Tibial nerve (tissue), 4 donors: ENCODE results near the gene CALB2. TPM values are rescaled to one million over a fixed set of nuclear protein-coding genes. Genes with fewer than 3 reads are reported as not detected.

Experiments used
- DNase-seq, 2 donors: peaks; one replicate each; pipeline ENCODE4 v3.0.0-alpha.2; 2019; ENCODE audit warnings: low spot score in 2 of 2
- H3K27ac ChIP-seq, 4 donors: fragments of 200-600 bp; sonication (generic) in 3 of 4; one replicate each; pipeline ENCODE4 v1.5.1; 2017 to 2019; ENCODE audit warnings: mild to moderate bottlenecking in 1 of 4
- H3K27me3 ChIP-seq, 2 donors: fragments of 200-600 bp; sonication (generic) in 1 of 2; one replicate each; pipeline versions ENCODE4 v1.5.1 to v1.6.0; 2017 to 2019
- H3K36me3 ChIP-seq, 3 donors: fragments of 200-600 bp; sonication (generic); one replicate each; pipeline ENCODE4 v1.5.1; 2018 to 2019
- H3K4me1 ChIP-seq, 4 donors: fragments of 200-600 bp; sonication (generic) in 3 of 4; one replicate each; pipeline ENCODE4 v1.5.1; 2017 to 2019
- H3K4me3 ChIP-seq, 4 donors: fragments of 200-600 bp; sonication (generic) in 3 of 4; one replicate each; pipeline ENCODE4 v1.5.1; 2017 to 2019; ENCODE audit warnings: mild to moderate bottlenecking in 1 of 4, moderate library complexity in 1 of 4
- H3K9me3 ChIP-seq, 4 donors: fragments of 200-600 bp; sonication (generic) in 3 of 4; one replicate each; pipeline ENCODE4 v1.5.1; 2017 to 2019
- CTCF ChIP-seq, 5 experiments: fragments of 200-600 bp in 3 of 5; fragments of 450-650 bp in 2 of 5; sonication (generic) in 3 of 5; IDR thresholded peaks; one replicate each; pipeline ENCODE4 v1.5.1; 2016 to 2019; ENCODE audit warnings: antibody characterized with exemption in 5 of 5, mild to moderate bottlenecking in 3 of 5, moderate library complexity in 2 of 5
- EP300 ChIP-seq, 2 donors: sonication (generic); formaldehyde crosslinking; IDR thresholded peaks; one replicate each; pipeline ENCODE4 v1.6.1; 2017; ENCODE audit warnings: antibody characterized with exemption in 2 of 2, mild to moderate bottlenecking in 1 of 2
- POLR2A ChIP-seq, 2 donors: fragments of 450-650 bp; IDR thresholded peaks; one replicate each; pipeline ENCODE4 v1.6.1; 2017; ENCODE audit warnings: antibody characterized with exemption in 2 of 2, mild to moderate bottlenecking in 2 of 2, moderate library complexity in 2 of 2
- WGBS, 2 donors: methylation state at CpG; one replicate each; pipeline ENCODE4 v1.1.5; 2018; 5-methylcytosine and 5-hydroxymethylcytosine counted together
- total RNA-seq, 4 donors: library from RNA; depleted of rRNA; stranded (reverse); fragments of >200 nt; gene quantifications; one replicate each; pipeline ENCODE4 v1.1.0, GENCODE V29; 2016

CALB2 gene
- total RNA-seq, 4 donors from 2014 or later, result 3.5 to 24.7 (median 11.3) TPM

GRCh38 chr16:71367241-71367976 is 8.9 kb downstream of the CALB2 start:
- Histone ChIP-seq H3K4me1 (no peaks in the 10 kb centered on the region), H3K36me3 (no peaks in the 10 kb centered on the region), H3K4me3 (no peak overlapping the region), H3K27me3 (no peaks in the 10 kb centered on the region), H3K27ac (no peak overlapping the region), H3K9me3 (no peaks in the 10 kb centered on the region)
- no peak for TF ChIP-seq CTCF (IDR thresholded peaks at IDR 0.05)
- 53 to 59% methylated on average over 12 of the region's 12 CpGs for WGBS, 2 donors
- DNase-seq, result no peak

- Histone ChIP-seq H3K4me1 (no peaks in the 10 kb centered on the region), H3K27me3 (no peaks in the 10 kb centered on the region), H3K27ac (no peak overlapping the region), H3K36me3 (no peaks in the 10 kb centered on the region), H3K9me3 (no peaks in the 10 kb centered on the region), H3K4me3 (no peak overlapping the region)
- no peak for DNase-seq
- TF ChIP-seq POLR2A (IDR thresholded peaks at IDR 0.05) (no peak), CTCF (IDR thresholded peaks at IDR 0.05) (no peak), EP300 (IDR thresholded peaks at IDR 0.05) (no peak)
- WGBS, 2 donors, result 77 to 85% methylated on average over 10 of the region's 10 CpGs
Measured at GRCh38 chr16:71368958-71369357, 10.4 kb downstream of the CALB2 start.

GRCh38 chr16:71369494-71369893 is 11.0 kb downstream of the CALB2 start:
- WGBS, 2 donors, result 67 to 68% methylated on average over 11 of the region's 11 CpGs
- no peaks in the 10 kb centered on the region for H3K4me1 ChIP-seq
- H3K27me3 ChIP-seq, result no peaks in the 10 kb centered on the region
- H3K27ac ChIP-seq, result no peak overlapping the region
- TF ChIP-seq CTCF (IDR thresholded peaks at IDR 0.05), result no peak
- TF ChIP-seq POLR2A (IDR thresholded peaks at IDR 0.05), result no peak
- TF ChIP-seq EP300 (IDR thresholded peaks at IDR 0.05), result no peak
- H3K9me3 ChIP-seq, result no peaks in the 10 kb centered on the region
- H3K36me3 ChIP-seq, result no peaks in the 10 kb centered on the region
- H3K4me3 ChIP-seq, result no peak overlapping the region
- no peak for DNase-seq

GRCh38 chr16:71371237-71371636 is 12.7 kb downstream of the CALB2 start:
- H3K4me3 ChIP-seq, result no peak overlapping the region
- H3K9me3 ChIP-seq, result peaks cover 0 to 2% (median 0%) of the 10 kb centered on the region in 4 donors
- no peak overlapping the region for H3K27ac ChIP-seq
- H3K27me3 ChIP-seq, result no peaks in the 10 kb centered on the region
- TF ChIP-seq CTCF (IDR thresholded peaks at IDR 0.05) (no peak), EP300 (IDR thresholded peaks at IDR 0.05) (no peak), POLR2A (IDR thresholded peaks at IDR 0.05) (no peak)
- no peak for DNase-seq
- whole genome bisulfite sequencing, 2 donors, result 83 to 89% methylated on average over 2 of the region's 2 CpGs
- no peaks in the 10 kb centered on the region for H3K4me1 ChIP-seq
- no peaks in the 10 kb centered on the region for H3K36me3 ChIP-seq

- no peaks in the 10 kb centered on the region for H3K27me3 ChIP-seq
- no peak for DNase-seq
- peaks cover 0 to 3% (median 0%) of the 10 kb centered on the region in 4 donors for H3K9me3 ChIP-seq
- H3K27ac ChIP-seq, result no peak overlapping the region
- TF ChIP-seq CTCF (IDR thresholded peaks at IDR 0.05) (no peak), EP300 (IDR thresholded peaks at IDR 0.05) (no peak), POLR2A (IDR thresholded peaks at IDR 0.05) (no peak)
- H3K4me3 ChIP-seq, result no peak overlapping the region
- WGBS, 2 donors, result 63 to 69% methylated on average over 8 of the region's 8 CpGs
- H3K36me3 ChIP-seq, result no peaks in the 10 kb centered on the region
- H3K4me1 ChIP-seq, result no peaks in the 10 kb centered on the region
Measured at GRCh38 chr16:71373073-71373472, 14.6 kb downstream of the CALB2 start.
